ENCODE results near the gene EPHB1. TPM values are rescaled to one million over a fixed set of nuclear protein-coding genes. Genes with fewer than 3 reads are reported as not detected.

Gene EPHB1
- total RNA-seq, 4 donors from 2014 or later = 2.3 to 5.6 (median 4.6) TPM

GRCh38 chr3:135083756-135084155 is 288.7 kb downstream of the EPHB1 start:
- DNase-seq = peak in 1 of 2 donors; percentile 26
- 44% methylated on average over 1 of the region's 1 CpG for WGBS, 2 donors

GRCh38 chr3:135084405-135084804 is 289.3 kb downstream of the EPHB1 start:
- WGBS, 2 donors = 65 to 68% methylated on average over 7 of the region's 7 CpGs
- DNase-seq = peak in 1 of 2 donors; percentile 14
- no peak overlapping the region for H3K4me3 ChIP-seq (replicated peaks in 1 of 3)
- no peaks in the 10 kb centered on the region for H3K27me3 ChIP-seq
- no peak overlapping the region for H3K27ac ChIP-seq
- no peak for TF ChIP-seq CTCF (IDR thresholded peaks at IDR 0.05)
- no peak for TF ChIP-seq POLR2A (IDR thresholded peaks at IDR 0.05)
- H3K9me3 ChIP-seq = no peaks in the 10 kb centered on the region
- intact Hi-C loops (cut with DNase I) = no loop called here
- H3K36me3 ChIP-seq = no peaks in the 10 kb centered on the region
- peaks cover 31 to 55% of the 10 kb centered on the region in 2 donors for H3K4me1 ChIP-seq

More at GRCh38 chr3:135083756-135084155, 288.7 kb downstream of the EPHB1 start:
- H3K27me3 ChIP-seq = no peaks in the 10 kb centered on the region
- TF ChIP-seq CTCF (IDR thresholded peaks at IDR 0.05) (peak in 2 of 6 experiments; percentile 7 to 17), POLR2A (IDR thresholded peaks at IDR 0.05) (no peak)
- no peak overlapping the region for H3K27ac ChIP-seq
- H3K4me1 ChIP-seq = peaks cover 31 to 55% of the 10 kb centered on the region in 2 donors
- intact Hi-C loops (cut with DNase I) = no loop called here
- no peaks in the 10 kb centered on the region for H3K36me3 ChIP-seq
- H3K4me3 ChIP-seq (replicated peaks in 1 of 3) = no peak overlapping the region
- H3K9me3 ChIP-seq = no peaks in the 10 kb centered on the region

GRCh38 chr3:135084976-135085375 is 289.9 kb downstream of the EPHB1 start:
- DNase-seq = peak; percentile 56 to 61
- no peak for TF ChIP-seq CTCF (IDR thresholded peaks at IDR 0.05)
- TF ChIP-seq POLR2A (IDR thresholded peaks at IDR 0.05) = no peak
- H3K27ac ChIP-seq = peak overlapping the region in 1 of 3 donors; percentile 22
- H3K4me3 ChIP-seq (replicated peaks in 1 of 3) = no peak overlapping the region
- peaks cover 31 to 55% of the 10 kb centered on the region in 2 donors for H3K4me1 ChIP-seq
- H3K36me3 ChIP-seq = no peaks in the 10 kb centered on the region
- H3K27me3 ChIP-seq = no peaks in the 10 kb centered on the region
- H3K9me3 ChIP-seq = no peaks in the 10 kb centered on the region
- WGBS, 2 donors = 45 to 51% methylated on average over 3 of the region's 3 CpGs
- intact Hi-C loops (cut with DNase I) = no loop called here

GRCh38 chr3:135085652-135086436 is 290.8 kb downstream of the EPHB1 start:
- TF ChIP-seq POLR2A (IDR thresholded peaks at IDR 0.05) = no peak
- no peak for TF ChIP-seq CTCF (IDR thresholded peaks at IDR 0.05)
- no peaks in the 10 kb centered on the region for H3K9me3 ChIP-seq
- peaks cover 31 to 59% of the 10 kb centered on the region in 2 donors for H3K4me1 ChIP-seq
- peak in 1 of 2 donors; percentile 16 for DNase-seq
- no peak overlapping the region for H3K4me3 ChIP-seq (replicated peaks in 1 of 3)
- H3K27ac ChIP-seq = peak overlapping the region; percentile 45 to 64 (median 63)
- no peaks in the 10 kb centered on the region for H3K27me3 ChIP-seq
- intact Hi-C loops (cut with DNase I) = no loop called here
- WGBS, 2 donors = 70 to 87% methylated on average over 6 of the region's 6 CpGs
- no peaks in the 10 kb centered on the region for H3K36me3 ChIP-seq

GRCh38 chr3:135087782-135088181 is 292.7 kb downstream of the EPHB1 start:
- Histone ChIP-seq H3K9me3 (no peaks in the 10 kb centered on the region), H3K27me3 (no peaks in the 10 kb centered on the region), H3K27ac (no peak overlapping the region), H3K4me1 (peaks cover 24 to 41% of the 10 kb centered on the region in 2 donors), H3K4me3 (replicated peaks in 1 of 3) (no peak overlapping the region), H3K36me3 (no peaks in the 10 kb centered on the region)
- WGBS, 2 donors = 67 to 69% methylated on average over 2 of the region's 2 CpGs
- DNase-seq = no peak
- intact Hi-C loops (cut with DNase I) = loop anchor here (2.0 kb wide), 1 partner anchor 77 kb away; no protein-coding TSS in a partner anchor
- TF ChIP-seq POLR2A (IDR thresholded peaks at IDR 0.05) = no peak
- no peak for TF ChIP-seq CTCF (IDR thresholded peaks at IDR 0.05)

All from thyroid gland (tissue), 4 donors.